ENCODE data around the gene SMCO4.
"Not testable (repeated sequence)": the region's sequence is repeated elsewhere in the genome, so short reads cannot be mapped to it uniquely, and the experiment has no call there.

Gene SMCO4

DNA sequence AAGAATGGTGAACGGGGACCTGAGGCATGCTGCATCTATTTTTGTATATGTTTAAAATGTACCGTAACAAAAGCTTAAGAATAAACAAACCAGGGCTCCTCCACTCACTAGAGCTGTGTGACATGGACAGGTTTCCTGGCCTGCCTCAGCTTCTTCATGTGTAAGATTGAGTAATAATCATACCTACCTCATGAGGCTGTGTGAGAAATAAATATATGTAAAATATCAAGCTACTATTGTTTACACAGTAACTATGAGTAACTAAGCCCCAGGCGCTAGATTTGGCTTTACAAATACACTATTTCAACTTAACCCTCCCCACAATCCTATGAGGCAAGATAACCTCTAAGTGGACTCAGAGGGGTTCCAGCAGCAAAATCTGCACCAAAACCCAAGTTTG, 66.4 kb downstream of the SMCO4 start:
- peak; percentile 3 for DNase-seq (ENCODE audit: low read depth)

DNA sequence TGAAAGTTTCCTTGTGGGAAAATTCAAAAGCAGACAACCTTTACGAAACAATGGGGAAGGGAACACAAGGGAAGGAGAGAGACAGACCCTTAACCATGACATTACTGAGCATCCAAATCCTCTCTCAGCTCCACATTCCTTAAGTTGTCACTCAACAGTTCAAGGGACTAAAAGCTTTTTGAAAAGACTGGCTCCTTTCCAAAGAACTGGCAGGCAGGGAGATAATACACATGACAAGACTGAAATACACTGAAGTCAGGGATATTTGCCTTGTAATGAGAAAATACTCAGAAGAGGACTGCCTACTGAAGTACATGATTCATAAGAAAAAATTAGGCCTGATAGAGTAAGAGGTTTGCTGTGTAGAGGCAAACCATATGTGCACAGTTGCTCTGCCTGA, 69.1 kb downstream of the SMCO4 start:
- DNase-seq (ENCODE audit: low read depth) = no peak

DNA sequence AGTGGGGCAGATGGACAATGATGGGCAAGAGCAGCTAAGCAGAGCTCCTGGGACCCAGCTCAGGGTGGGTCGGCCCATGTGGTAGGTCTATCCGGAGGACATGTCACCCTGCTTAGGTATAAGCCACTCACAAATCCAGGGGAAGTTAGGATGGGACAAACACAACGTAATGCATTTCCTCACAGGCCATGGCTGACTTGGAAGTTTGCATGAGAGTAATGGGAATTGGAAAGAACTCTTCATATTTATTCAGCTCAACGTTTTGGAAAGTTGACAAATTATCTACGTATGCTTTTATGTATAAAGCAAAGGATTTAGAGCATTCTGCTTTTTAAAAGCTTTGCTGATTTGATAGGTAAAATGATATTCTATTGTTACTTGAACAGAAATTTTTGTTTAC, 74.9 kb downstream of the SMCO4 start:
- DNase-seq (ENCODE audit: low read depth) = no peak

DNA sequence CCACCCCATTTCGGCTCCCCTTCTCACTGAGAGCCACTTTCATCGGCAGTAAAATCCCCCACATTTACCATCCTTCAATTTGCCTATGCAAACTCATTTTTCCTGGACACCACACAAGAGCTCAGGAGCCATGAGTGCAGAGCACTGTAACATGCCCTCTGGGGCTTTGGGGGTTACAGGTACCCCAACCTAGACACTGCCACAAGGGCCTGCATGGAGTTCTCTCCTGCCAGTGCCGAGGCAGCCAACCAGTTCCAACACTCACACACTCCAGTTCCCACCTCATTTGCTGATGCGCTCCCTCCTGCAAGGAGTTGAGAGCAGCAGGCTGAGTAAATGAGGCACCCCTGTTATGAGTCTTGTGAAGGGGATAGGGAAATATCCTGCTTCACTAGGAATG, 76.1 kb downstream of the SMCO4 start:
- DNase-seq (ENCODE audit: low read depth) = no peak

DNA sequence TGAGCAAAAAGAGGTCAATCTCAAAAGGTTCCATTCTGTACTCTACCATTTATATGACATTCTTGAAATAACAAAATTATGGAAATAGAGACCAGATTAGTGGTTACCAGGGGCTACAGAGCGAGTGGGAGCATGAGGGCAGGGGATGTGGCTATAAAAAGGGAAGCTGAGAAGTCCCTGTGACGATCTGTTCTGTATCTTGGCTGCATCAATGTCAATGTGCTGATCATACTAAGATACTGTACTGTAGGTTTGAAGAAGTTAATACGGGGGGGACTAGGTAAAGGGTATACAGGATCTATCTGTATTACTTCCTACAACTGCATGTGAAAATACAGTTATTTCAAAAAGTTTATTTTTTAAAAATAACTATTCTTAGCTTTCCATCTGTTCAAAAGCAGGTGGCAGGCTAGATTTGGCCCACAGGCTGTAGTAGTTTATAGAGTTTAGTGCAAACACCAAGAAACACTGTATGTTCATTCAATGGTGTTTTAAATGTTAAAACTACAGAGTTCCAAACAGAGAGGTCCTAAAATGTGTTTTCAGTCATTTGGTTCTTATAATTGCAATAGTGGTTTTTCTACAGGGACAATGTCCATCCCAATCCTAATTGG, 78.2 kb downstream of the SMCO4 start:
- no peak for DNase-seq (ENCODE audit: low read depth)

DNA sequence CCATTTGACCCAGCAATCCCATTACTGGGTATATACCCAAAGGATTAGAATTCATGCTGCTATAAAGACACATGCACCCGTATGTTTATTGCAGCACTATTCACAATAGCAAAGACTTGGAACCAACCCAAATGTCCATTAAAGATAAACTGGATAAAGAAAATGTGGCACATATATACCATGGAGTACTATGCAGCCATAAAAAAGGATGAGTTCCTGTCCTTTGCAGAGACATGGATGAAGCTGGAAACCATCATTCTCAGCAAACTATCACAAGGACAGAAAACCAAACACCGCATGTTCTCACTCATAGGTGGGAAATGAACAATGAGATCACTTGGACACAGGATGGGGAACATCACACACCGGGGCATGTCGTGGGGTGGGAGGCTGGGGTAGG, 79.5 kb downstream of the SMCO4 start:
- not testable (repeated sequence) for DNase-seq (ENCODE audit: low read depth)

DNA sequence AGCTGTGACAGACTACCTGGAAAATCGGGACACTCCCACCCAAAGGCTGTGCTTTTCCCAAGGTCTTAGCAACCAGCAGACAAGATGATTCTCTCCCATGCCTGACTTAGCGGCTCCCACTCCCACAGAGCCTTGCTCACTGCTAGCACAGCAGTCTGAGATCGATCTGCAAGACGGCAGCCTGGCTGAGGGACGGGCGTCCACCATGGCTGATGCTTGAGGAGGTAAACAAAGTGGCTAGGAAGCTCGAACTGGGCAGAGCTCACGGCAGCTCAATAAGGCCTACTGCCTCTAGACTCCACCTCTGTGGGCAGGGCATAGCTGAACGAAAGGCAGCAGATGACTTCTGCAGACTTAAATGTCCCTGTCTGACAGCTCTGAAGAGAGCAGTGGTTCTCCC, 84.9 kb downstream of the SMCO4 start:
- DNase-seq (ENCODE audit: low read depth) = no peak

DNA sequence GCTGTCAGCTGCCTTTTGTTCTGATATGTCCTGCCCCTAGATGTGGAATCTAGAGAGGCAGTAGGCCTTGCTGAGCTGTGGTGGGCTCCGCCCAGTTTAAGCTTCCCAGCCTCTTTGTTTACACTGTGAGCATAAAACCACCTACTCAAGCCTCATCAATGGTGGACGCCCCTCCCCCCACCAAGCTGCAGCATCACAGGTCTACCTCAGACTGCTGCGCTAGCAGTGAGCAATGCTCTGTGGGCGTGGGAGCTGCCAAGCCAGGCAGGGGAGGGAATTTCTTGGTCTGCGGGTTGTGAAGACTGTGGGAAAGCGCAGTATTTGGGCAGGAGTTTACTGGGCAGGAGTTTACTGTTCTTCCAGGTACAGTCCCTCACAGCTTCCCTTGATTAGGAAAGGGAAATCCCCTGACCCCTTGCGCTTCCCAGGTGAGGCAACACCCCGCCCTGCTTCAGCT, 98.5 kb downstream of the SMCO4 start:
- DNase-seq (ENCODE audit: low read depth) = no peak

DNA sequence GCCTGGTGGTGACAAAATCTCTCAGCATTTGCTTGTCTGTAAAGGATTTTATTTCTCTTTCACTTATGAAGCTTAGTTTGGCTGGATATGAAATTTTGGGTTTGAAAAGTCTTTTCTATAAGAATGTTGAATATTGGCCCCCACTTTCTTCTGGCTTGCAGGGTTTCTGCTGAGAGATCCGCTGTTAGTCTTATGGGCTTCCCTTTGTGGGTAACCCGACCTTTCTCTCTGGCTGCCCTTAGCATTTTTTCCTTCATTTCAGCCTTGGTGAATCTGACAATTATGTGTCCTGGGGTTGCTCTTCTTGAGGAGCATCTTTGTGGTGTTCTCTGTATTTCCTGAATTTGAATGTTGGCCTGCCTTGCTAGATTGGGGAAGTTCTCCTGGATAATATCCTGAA, 100.0 kb downstream of the SMCO4 start:
- not testable (repeated sequence) for DNase-seq (ENCODE audit: low read depth)

DNA sequence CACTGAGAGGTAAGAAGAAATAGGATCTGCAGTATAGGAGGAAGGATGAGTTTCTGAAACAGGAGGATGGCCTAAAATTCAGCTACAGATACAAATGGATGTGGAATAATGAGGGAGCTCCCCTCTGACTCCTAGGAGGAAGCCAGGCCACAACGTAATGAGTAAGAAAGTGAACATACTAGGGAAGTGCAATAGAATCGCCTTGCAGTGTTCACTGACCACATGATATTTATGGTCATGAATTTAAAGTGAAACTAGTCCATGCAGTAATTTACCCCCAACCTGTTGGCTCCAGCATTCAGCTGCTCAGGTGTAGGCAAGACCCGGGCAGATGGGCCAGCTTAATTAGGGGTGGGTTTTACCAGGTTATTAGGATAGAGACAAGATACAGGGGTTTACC, 110.9 kb downstream of the SMCO4 start:
- DNase-seq (ENCODE audit: low read depth) = no peak

Data from HS-5 (cell line).